Measurements from ENCODE around the gene KIF2A. TPM values are rescaled to one million over a fixed set of nuclear protein-coding genes. Genes with fewer than 3 reads are reported as not detected.

Gene KIF2A
- total and polyA plus RNA-seq, 2 of the 8 experiments (the other 6 are each of a cell fraction or from before 2014, with no cell fraction given) = 18.4 to 97.1 TPM

DNA sequence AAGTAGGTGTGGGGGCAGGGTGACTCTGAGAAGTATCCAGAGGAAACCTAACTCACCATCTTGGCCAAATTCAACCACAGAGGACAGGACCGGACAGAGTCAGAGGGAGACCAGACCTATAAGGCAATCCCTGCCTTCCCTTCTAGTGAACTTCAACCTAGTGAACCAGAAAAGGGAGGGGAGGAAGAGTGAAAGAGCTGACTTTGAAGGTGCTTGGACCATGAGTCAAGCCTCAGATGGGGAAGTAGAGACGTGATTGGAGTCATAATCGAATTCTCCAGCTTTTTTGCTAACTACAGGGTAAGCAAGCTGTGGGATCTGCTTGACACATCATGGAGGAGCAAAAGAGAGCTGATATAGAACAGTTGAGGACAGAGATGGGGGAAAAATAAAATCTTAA is 18.8 kb upstream of the KIF2A start (continued):
- TF ChIP-seq KDM1A (IDR thresholded peaks at IDR 0.05; ENCODE audit: borderline replicate concordance, low read length) = no peak
- no peak for TF ChIP-seq SUZ12 (IDR thresholded peaks at IDR 0.05; ENCODE audit: low read length)
- TF ChIP-seq SIX5 (IDR thresholded peaks at IDR 0.05; ENCODE audit: low read depth, low read length) = no peak

Measured in H1 (cell line).